GM21737 (cell line): ENCODE measurements around the gene CYTH3.

Source experiments
- ATAC-seq: cut with Tn5 transposase; IDR thresholded peaks from one replicate; pipeline ENCODE4 v1.9.1; 2021; ENCODE audit warnings: mild to moderate bottlenecking, moderate library complexity; ENCODE audit not compliant: unreplicated experiment

CYTH3 gene

DNA sequence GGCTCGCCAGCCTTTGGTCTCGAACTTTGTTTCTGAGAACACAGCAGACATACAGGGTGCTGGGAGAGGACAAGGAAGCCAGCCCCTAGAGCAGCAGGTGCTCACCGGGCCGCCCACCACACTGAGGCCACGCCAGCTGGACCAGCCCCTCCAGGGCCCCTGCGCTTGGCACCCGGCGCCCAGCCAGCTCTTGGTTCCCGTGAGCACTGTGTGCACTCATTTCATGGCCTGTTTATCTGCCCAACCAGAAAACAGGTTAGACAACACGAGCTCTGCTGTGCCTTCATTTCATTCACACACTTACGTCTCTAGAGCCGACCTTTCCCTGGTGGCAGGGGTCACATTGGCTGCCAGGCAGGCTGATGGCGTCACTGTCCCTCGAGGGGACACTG is 104.0 kb downstream of the CYTH3 start:
- no peak for ATAC-seq

DNA sequence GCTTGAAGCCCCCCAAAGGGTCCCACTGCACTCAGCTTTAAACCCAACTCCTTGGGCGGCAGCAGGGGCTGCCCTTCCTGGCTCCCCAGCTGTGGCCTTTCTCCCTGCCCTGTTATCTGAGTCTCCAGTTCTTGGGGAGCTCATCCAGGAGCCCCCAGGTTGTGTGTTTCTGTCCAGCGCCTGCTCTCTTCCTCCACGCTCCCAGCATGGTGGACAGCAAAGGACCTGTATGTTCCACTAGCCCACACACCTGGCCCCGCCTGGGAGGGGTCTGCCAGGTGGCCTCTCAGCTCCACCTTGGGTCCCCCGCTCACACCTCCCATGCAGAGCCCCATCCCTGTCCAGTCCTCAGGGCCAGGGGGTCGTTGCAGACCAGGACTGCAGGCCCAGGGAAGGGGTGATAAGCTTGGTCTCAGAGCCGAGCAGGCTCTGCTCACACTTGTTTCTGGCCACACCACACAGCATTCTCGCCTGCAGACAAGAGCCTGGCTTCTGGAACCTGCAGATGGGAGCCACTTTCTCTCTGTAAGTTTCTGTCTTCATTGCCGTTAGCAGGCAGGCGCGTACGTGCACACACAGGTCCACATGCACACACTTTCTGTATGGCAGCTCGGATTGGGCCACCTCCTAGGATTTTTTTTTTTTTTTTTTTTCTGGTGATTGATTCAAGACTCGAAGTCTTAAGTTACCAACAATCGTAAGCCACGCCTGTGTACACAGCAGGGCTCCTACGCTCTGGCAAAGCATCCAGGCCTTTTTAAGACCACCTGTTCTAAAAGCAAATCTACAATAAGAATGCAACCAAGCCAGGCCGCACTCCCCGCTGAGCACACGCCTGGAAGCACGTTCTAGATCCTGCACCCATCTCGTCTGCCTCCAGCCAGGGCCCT is 104.6 kb downstream of the CYTH3 start:
- ATAC-seq = no peak

DNA sequence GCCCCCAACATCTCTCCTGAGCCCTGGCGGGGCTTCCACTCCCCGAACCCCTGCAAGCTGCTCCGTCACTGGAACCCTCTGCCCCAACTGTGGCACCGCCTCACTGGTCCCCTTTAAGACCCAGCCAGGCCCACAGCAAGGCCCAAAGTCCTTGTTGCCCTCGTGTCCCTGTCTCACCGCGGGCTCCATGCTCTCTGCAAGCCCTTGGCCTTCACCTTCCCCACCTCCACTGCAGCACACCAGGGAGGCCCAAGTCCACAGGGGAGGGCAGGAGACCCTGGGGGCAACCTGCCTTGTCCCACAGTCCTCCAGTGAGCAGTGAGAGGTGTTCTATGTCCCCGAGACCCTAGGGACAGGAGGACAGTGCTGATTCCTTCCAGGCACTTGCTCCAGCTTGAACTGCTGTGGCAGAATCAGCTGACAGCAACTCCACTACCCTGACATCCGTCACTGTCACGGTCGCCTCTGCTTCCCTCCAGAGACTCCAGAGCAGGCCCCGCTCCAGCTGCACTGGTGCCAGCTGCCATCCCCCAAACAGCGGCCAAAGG is 105.3 kb downstream of the CYTH3 start:
- ATAC-seq = no peak

DNA sequence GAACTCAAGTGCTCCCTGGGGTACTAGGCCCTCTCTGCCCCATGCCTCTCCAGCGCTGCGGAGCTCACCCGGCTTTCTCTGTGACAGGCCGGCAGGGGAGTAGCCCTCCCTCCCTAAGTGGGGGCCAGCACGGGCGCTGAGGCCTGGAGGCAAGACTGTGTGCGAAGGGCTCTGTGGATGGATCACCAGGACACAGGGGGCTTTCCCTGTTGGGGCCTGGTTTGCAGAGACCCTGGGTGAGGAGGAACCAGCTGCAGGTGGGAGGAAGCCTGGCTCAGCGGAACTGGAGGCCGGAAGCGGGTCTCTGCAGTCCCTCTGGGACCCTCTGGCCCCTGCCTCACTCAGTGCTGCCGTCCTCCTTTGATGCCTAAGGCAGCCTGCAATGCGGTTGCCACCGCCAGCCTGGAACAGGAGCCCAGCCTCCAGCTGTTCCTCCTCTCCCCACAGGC is 106.0 kb downstream of the CYTH3 start:
- ATAC-seq = no peak

DNA sequence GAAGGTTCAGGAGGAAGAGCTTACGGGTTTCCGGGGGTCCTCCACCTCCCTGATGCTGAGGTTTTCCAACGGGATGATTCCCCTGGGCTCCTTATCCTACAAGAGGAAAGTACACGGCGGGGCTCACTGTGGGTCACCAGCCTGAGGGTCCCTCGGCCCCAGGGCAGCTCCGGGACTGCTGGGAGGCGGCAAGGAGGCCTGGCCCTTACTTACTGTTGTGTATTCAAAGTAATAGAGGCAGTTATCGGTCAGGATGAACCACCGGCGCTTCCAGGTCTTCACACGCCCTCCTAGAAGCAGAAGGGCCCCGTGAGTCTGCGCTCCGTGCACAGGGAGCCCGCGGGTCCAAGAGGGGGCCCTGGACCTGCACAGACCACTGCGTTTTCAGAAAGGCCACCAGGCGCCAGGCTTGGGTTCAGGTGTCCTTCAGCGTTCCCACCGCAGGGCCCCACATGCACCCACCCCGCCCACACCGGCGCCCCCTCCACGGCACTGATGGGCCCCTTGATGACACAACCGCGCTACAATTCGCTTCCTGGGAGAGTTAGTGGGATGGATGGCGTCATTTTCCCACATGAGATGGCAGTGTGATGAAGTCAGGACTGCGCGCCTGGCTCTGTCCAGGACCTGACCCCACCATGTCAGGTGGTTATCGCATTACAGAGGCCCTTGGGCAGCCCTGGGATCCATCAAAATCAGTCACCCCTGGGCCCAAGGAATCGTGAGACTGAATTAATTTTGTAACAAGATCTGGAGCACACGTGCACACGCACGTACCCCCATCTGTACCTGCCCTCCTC is 106.7 kb downstream of the CYTH3 start:
- no peak for ATAC-seq

DNA sequence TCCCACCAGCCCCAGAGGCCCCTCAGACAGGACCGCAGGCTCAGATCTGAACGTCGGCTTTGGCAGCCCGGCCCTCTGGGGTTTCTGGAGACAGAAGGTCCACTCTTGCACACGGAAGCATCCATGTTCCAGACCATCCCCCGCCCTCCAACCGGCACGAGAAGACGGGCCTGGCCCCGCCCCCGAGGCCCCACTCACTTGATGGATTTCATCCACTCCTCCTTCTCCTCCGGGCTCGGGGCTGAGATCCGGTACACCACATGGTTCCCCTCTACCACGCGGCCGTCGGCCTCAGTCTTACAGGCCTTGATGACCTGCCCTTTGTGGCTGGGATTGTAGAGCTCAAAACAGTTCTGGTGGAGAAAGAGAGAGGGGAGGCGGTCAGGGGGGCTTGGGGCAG is 107.3 kb downstream of the CYTH3 start:
- ATAC-seq = no peak

DNA sequence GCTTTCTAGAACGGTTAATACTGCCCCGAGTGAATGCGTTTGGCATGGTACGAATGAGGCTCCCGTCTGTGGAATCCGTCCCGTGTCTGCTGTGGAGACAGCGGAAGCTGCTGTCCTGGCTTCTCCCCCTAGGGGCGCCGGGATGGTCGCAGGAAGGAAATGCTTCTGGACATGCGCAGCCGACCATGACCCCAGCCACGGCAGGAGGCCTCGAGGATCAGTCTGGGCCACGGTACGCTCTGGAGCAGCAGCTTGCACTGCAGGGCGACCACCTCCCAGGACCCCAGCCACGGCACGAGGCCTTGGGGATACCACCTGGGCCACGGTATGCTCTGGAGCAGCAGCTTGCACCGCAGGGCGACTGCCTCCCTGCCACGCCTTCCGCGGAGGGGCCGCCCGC is 107.9 kb downstream of the CYTH3 start:
- no peak for ATAC-seq

DNA sequence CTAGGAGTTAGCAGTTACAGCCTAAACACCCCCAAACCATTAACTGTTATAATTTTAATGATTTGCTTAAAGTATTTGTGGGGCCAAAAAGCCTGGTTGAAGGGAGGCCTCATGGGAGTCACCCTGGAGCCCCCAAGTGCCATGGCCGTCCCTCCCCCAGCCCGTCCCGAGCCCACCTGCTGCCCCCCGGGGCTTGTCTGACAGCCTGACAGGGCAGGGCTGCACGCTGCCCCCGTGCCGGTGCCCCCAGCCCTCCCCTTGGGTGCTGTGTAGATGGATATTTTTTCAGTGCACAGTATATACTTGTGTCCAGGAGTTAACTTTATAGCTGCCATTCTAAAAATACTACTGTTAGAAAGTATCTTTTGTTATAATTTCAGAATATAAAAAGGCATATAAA is 108.4 kb downstream of the CYTH3 start:
- no peak for ATAC-seq

DNA sequence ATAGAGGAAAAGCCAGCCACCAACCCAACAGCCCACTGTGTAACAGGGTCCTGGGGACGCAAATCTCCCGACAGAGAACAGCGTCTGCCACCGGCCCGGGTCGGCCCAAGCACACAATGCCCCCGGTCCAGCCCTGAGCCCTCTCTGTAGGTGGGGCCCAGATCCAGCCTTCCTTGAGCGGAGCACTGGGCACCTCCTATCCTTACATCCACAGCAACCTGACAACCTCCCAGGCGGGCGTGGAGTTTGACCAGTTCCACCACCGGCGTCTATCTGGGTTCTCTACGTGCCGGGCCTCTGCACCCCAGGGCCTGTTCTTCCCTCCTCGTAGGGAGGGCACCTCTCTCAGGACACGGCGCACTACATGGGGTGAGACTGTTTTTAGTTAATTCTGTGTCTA is 109.0 kb downstream of the CYTH3 start:
- no peak for ATAC-seq

DNA sequence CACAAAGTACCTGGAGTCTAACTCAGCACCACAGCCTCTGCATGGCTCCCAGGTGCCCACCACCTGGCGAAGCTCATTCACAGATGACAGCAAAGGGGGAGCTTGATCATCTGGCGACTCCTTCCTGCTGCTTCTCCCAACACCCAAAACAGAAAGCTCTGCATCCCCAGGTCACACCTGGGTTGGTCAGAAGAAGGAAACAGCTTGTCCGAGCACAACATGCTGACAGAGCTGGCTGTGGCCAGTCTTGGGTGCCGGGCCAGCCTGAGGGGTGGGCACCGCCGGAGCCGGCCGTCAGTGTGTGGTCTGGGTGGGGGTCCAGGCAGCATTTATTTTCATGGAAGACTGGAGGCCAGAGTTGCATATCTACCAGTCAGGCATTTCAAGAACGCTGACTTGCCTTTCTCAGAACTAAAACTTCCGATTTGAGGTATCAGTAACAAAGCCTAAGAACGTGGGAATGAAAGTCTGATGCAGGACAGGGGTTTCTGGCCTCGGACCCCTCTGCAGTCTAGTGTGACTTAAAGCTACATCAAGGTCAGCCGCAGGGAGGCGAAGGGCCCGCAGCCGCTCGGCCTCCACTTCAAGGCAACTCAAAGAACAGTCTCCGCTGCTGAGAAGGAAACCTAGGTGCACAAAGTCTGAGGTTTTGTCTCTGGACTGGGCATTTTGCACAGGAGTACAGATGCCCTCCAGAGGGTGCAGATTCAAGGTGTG is 109.6 kb downstream of the CYTH3 start:
- ATAC-seq = no peak

DNA sequence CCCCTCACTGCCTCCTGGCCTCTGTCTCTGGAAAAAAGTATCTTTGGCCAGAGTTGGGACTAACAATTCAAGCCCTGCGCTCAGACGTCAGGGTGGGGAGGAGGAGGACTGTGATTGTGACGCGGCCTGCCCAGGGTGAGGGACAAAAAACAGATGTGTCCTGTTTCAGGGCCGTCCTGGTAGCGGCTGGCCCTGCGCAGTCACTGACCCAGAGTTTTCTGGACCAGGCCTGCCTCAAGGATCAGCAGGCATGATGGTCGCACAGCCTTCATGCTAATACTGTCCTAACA is 110.1 kb downstream of the CYTH3 start:
- ATAC-seq = no peak

DNA sequence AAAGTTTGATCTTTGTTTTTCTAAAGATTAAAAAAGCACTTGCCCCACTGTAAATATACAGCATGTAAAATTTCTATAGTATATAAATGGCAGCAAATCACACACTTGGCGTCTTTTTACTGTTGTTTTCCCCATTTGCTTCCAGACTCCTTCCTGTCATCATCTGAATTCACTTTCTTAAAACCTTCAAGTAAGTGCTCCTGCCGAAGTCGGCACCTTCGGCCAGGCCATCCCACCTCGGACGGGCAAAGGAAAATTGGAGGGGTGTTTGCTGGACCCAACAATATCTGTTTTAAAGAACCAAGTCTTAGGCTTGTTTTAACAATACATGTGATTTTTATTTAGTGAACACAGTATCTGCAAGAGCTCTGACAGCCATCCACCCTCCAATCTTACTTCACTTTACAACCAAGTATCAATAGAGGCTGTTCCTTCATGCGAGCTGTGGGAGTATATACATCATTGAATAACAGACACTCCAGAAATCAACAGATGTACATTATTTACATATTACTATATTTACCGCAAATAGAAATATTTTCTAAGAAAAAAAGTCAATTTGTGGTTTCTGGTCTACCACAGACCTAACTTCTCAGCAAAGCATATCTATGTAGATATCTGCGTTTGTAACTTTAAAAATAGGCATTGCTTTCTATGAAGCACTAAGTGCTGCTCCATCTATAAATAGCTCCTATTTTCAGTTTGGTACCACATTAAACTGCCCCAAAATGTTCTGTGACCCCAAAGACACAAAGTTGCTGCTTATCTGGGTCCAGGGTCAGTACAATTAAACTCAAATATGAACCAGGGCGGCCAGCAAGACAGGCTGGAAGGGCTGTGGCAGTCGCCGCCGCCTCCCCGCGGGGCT is 110.7 kb downstream of the CYTH3 start:
- ATAC-seq = no peak

DNA sequence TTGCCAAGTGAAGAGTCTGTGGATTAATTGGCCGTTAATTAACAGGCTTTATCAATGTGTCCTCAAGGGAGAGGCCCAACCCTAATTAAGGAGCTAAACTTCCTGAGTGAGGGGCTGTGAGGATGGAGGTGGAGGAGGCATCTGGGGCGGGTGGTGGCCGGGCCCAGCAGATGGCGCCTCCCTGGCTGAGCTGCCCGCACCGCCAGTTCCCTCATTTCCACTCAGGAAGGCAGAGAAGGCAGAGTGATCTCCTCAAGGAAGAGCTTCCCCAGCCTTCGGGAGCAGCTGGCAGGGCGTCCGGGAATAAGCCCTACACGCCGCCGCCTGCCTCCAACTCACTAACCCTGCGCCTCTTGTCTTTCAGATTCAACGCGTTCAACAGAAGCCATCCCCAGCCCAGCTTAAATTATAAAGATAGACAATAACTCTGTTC is 112.2 kb downstream of the CYTH3 start:
- ATAC-seq = no peak

DNA sequence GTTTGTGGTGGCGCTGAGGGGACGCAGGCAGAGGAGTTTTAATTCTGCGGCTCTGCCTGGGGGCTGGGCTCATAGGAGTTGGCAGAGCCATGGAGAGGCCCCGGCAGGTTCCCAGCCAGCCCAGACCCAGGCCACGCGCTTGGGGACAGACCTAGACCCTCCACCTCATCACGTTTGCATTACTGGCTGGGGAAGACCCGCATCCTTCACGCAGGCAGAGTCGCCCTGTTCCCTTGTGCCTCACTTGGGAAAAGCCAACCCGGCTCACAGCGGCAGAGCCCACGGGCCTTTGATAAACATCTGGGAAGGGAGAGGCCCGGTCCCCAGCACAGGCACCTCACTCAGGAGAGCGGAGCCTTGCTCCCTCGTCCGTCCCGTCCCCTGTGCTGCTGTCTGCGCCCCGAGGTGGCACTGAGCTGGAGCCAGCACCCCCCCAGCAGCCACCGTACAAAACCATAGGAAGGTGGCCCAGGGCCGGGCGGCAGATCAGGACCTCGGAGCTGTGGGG is 112.8 kb downstream of the CYTH3 start:
- ATAC-seq = no peak

DNA sequence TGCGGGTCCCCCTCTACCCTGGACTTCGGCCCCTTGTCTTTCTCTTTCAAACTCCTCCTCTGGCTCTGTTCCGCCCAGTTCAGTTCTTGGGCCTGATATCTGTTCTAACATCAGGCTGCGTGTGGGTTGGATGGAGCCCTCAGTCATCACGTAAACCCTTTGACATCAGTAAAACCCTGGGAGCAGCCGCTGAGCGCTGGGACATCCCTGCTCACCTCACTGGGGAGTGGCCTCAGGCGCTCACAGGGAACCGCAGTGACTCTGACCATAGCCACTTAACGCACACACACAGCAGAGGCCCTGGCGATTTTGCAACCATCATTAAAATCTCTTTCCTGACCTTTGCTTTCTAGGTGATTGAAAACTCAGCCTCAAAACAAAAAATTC is 113.3 kb downstream of the CYTH3 start:
- ATAC-seq = no peak

DNA sequence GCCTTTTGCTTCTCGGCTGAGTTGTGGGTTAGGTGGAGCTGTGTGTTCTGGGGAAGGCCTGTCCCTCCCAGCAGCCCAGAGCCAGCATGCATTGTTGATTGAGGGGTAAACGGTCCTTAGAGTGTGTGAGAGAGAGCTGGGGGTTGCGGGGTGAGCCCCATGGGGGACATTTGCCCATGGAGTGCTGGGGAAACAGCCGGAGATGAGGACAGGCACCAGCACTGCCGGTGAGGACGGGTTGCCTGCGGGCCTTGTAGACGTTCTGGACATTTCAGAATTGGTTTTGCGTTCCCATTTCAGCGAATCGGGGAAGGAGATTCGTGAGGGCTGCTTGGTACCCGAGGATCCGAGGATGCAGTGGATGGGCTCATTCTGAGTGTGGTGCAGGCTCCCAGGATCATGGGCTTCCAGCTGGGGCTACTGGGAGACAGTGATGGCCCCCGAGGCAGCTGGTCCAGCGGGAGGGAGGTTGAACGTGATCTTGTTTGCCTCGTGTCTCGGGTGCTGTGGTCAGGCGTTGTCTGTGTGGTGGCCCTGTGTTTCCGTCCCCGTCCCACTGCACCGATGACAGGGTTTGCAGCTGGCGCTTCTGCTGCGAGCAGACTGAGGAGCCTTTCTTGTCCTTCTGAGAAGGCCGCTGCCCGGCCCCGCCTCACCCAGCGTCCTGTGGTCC is 113.9 kb downstream of the CYTH3 start:
- no peak for ATAC-seq

DNA sequence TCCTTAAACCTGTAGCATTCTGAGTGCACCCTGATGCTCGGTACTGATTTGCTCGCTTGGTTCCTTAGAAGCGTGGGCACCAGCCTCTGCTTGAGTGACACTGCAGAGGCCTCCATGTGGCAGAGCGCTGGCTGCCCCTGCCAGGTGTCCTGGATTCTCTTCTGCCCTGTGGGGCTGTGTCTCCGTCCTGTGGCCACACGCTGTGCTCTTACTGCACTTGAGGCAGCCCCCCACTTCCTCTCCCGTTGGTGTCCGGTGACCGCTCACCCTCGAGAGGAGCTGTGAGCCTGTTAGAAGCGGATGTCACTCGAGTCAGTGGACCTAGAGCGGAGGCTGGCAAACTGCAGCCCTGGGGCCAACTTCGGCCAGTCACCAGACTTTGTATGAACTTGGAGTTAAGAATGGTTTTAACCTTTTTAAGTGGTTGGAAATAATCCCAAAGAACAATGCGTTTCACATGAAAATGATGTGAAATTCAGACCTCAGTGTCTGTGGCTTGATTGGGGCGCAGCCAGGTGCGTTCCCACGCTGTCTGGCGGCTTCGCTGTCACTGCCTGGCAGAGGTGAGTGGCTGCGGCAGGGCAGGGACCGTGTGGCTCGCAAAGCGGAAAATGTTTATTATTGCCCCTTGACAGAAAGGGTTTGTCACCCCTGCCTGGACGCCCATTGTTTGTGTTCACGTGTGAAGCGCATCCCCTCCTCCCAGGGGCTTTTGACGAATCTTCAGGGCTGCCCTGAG is 114.6 kb downstream of the CYTH3 start:
- ATAC-seq = no peak

DNA sequence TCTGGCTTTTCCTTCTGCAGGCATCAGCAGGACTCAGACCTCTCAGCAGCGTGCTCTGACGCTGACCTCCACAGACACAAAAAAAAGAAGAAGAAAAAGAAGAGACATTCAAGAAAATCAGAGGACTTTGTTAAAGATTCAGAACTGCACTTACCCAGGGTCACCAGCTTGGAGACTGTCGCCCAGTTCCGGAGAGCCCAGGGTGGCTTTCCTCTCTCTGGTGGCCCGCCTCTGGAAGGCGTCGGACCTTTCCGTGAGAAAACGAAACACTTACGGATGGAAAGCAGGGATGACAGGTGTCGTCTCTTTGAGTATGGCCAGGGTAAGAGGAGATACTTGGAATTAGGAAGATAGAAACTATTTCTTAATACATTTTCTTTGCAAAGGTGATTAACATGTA is 115.7 kb downstream of the CYTH3 start:
- no peak for ATAC-seq

DNA sequence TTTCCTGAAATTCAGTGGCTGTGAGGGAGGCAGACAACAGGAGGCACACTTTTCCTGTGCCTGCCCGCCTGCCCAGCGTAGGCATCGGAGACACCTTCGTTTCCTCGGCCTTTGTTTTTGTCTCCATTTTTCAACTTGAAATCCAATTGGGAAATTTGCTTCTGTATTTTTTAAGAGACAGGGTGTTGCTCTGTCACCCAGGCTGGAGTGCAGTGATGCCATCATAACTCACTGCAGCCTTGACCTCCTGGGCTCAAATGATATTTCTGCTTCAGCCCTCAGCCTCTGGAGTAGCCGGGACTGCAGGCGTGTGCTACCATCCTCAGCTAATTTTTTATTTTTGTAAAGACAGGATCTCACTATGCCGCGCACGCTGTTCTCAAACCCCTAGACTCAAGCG is 116.8 kb downstream of the CYTH3 start:
- no peak for ATAC-seq
